Rectal smooth muscle tissue (tissue), 1 donor: Measurements from ENCODE around the gene APBB2.

Source experiments
- H3K27ac ChIP-seq: one replicate; pipeline ENCODE4 v1.7.0; 2013; ENCODE audit warnings: low read depth, low read length, inconsistent platforms
- H3K27me3 ChIP-seq: one replicate; pipeline ENCODE4 v1.7.0; 2013; ENCODE audit warnings: low read length; ENCODE audit not compliant: control insufficient read depth, insufficient read depth
- H3K36me3 ChIP-seq: one replicate; pipeline ENCODE4 v1.7.0; 2013; ENCODE audit warnings: low read length; ENCODE audit not compliant: control insufficient read depth, insufficient read depth
- H3K4me1 ChIP-seq: one replicate; pipeline ENCODE4 v1.7.0; 2013; ENCODE audit warnings: low read length; ENCODE audit not compliant: control insufficient read depth, insufficient read depth
- H3K4me3 ChIP-seq: one replicate; pipeline ENCODE4 v1.7.0; 2013; ENCODE audit warnings: low read length
- H3K9ac ChIP-seq: one replicate; pipeline ENCODE4 v1.7.0; 2013; ENCODE audit warnings: low read length

Gene APBB2

GRCh38 chr4:40953283-40954087 lies 260.9 kb downstream of the APBB2 start:
- Histone ChIP-seq H3K27ac (peak overlapping the region; percentile 14), H3K4me3 (no peak overlapping the region), H3K36me3 (no peaks in the 10 kb centered on the region), H3K9ac (no peak overlapping the region), H3K27me3 (no peaks in the 10 kb centered on the region), H3K4me1 (peaks cover 3% of the 10 kb centered on the region)

- H3K4me3 ChIP-seq, result no peak overlapping the region
- no peaks in the 10 kb centered on the region for H3K36me3 ChIP-seq
- H3K4me1 ChIP-seq, result peaks cover 3% of the 10 kb centered on the region
- no peak overlapping the region for H3K9ac ChIP-seq
- no peaks in the 10 kb centered on the region for H3K27me3 ChIP-seq
- no peak overlapping the region for H3K27ac ChIP-seq
Observed at GRCh38 chr4:40952672-40953071, 261.7 kb downstream of the APBB2 start.

GRCh38 chr4:40952217-40952616 lies 262.1 kb downstream of the APBB2 start:
- H3K36me3 ChIP-seq, result no peaks in the 10 kb centered on the region
- peaks cover 3% of the 10 kb centered on the region for H3K4me1 ChIP-seq
- H3K27me3 ChIP-seq, result no peaks in the 10 kb centered on the region
- H3K4me3 ChIP-seq, result no peak overlapping the region
- no peak overlapping the region for H3K27ac ChIP-seq
- no peak overlapping the region for H3K9ac ChIP-seq

GRCh38 chr4:40951026-40951425 lies 263.3 kb downstream of the APBB2 start:
- no peak overlapping the region for H3K4me3 ChIP-seq
- no peaks in the 10 kb centered on the region for H3K27me3 ChIP-seq
- H3K9ac ChIP-seq, result no peak overlapping the region
- no peaks in the 10 kb centered on the region for H3K4me1 ChIP-seq
- H3K36me3 ChIP-seq, result no peaks in the 10 kb centered on the region
- no peak overlapping the region for H3K27ac ChIP-seq

GRCh38 chr4:40949358-40950100 lies 264.8 kb downstream of the APBB2 start:
- Histone ChIP-seq H3K27me3 (no peaks in the 10 kb centered on the region), H3K4me3 (no peak overlapping the region), H3K27ac (no peak overlapping the region), H3K36me3 (no peaks in the 10 kb centered on the region), H3K9ac (no peak overlapping the region), H3K4me1 (no peaks in the 10 kb centered on the region)

GRCh38 chr4:40948014-40948413 lies 266.3 kb downstream of the APBB2 start:
- peak overlapping the region; percentile 18 for H3K27ac ChIP-seq
- H3K36me3 ChIP-seq, result no peaks in the 10 kb centered on the region
- no peaks in the 10 kb centered on the region for H3K4me1 ChIP-seq
- H3K4me3 ChIP-seq, result no peak overlapping the region
- H3K9ac ChIP-seq, result no peak overlapping the region
- no peaks in the 10 kb centered on the region for H3K27me3 ChIP-seq

- Histone ChIP-seq H3K9ac (no peak overlapping the region), H3K36me3 (no peaks in the 10 kb centered on the region), H3K27me3 (no peaks in the 10 kb centered on the region), H3K4me1 (peaks cover 6% of the 10 kb centered on the region), H3K27ac (no peak overlapping the region), H3K4me3 (no peak overlapping the region)
Observed at GRCh38 chr4:40946652-40947051, 267.7 kb downstream of the APBB2 start.

GRCh38 chr4:40940756-40941155 lies 273.6 kb downstream of the APBB2 start:
- H3K36me3 ChIP-seq, result no peaks in the 10 kb centered on the region
- H3K27me3 ChIP-seq, result no peaks in the 10 kb centered on the region
- H3K4me1 ChIP-seq, result peaks cover 19% of the 10 kb centered on the region
- H3K27ac ChIP-seq, result peak overlapping the region; percentile 38
- H3K9ac ChIP-seq, result no peak overlapping the region
- no peak overlapping the region for H3K4me3 ChIP-seq

- H3K4me3 ChIP-seq, result no peak overlapping the region
- no peaks in the 10 kb centered on the region for H3K36me3 ChIP-seq
- H3K27ac ChIP-seq, result peak overlapping the region; percentile 38
- H3K27me3 ChIP-seq, result no peaks in the 10 kb centered on the region
- H3K9ac ChIP-seq, result no peak overlapping the region
- H3K4me1 ChIP-seq, result peaks cover 19% of the 10 kb centered on the region
Observed at GRCh38 chr4:40940317-40940741, 274.0 kb downstream of the APBB2 start.

GRCh38 chr4:40939856-40940255 lies 274.5 kb downstream of the APBB2 start:
- no peaks in the 10 kb centered on the region for H3K27me3 ChIP-seq
- no peak overlapping the region for H3K9ac ChIP-seq
- no peaks in the 10 kb centered on the region for H3K36me3 ChIP-seq
- peaks cover 19% of the 10 kb centered on the region for H3K4me1 ChIP-seq
- peak overlapping the region; percentile 38 for H3K27ac ChIP-seq
- no peak overlapping the region for H3K4me3 ChIP-seq

GRCh38 chr4:40938337-40938736 lies 276.0 kb downstream of the APBB2 start:
- no peak overlapping the region for H3K27ac ChIP-seq
- peaks cover 19% of the 10 kb centered on the region for H3K4me1 ChIP-seq

GRCh38 chr4:40937140-40937725 lies 277.1 kb downstream of the APBB2 start:
- no peak overlapping the region for H3K9ac ChIP-seq
- no peaks in the 10 kb centered on the region for H3K27me3 ChIP-seq
- H3K4me3 ChIP-seq, result no peak overlapping the region
- no peaks in the 10 kb centered on the region for H3K36me3 ChIP-seq
- H3K27ac ChIP-seq, result no peak overlapping the region
- peaks cover 15% of the 10 kb centered on the region for H3K4me1 ChIP-seq

More at GRCh38 chr4:40938337-40938736, 276.0 kb downstream of the APBB2 start:
- Histone ChIP-seq H3K27me3 (no peaks in the 10 kb centered on the region), H3K4me3 (no peak overlapping the region), H3K9ac (no peak overlapping the region), H3K36me3 (no peaks in the 10 kb centered on the region)
